HCT116 (cell line): Measurements from ENCODE around the gene ZMYM2. TPM values are rescaled to one million over a fixed set of nuclear protein-coding genes. Genes with fewer than 3 reads are reported as not detected.

ENCODE experiments used
- ATAC-seq: fragments of 200-7000 bp; cut with Tn5 transposase; 2 replicates; pipeline ENCODE4 v1.9.1; 2020; ENCODE audit warnings: mild to moderate bottlenecking, moderate library complexity
- BruUV-seq: library from RNA; stranded (reverse); fragments of 400-500 nt; replicated peaks from 2 replicates; lab custom pipeline; 2021; lab: Mats Ljungman, UMichigan
- CTCF ChIA-PET: fragments of 300-600 bp; sonication (Branson Sonifier 250); formaldehyde crosslinking; loops from one replicate; lab custom pipeline; 2021; ENCODE audit warnings: antibody characterized with exemption; lab: Charles Lee
- POLR2A ChIA-PET: fragments of 300-600, 350-600 bp; sonication (Branson Sonifier 250); formaldehyde crosslinking; loops from one replicate; lab custom pipeline; 2021; ENCODE audit warnings: antibody characterized with exemption; lab: Charles Lee
- RAD21 ChIA-PET, 2 experiments: fragments of 300-600 bp; sonication (Branson Sonifier 250); formaldehyde crosslinking; loops; one replicate each; lab custom pipeline; 2023; ENCODE audit warnings: low total read pairs in 2 of 2; ENCODE audit not compliant: uncharacterized antibody in 2 of 2, unreplicated experiment in 2 of 2, low non-redundant PET in 1 of 2; lab: Charles Lee
- DNase-seq: peaks from one replicate; pipeline ENCODE4 v3.0.0-alpha.2; 2010; ENCODE audit warnings: low read depth, low spot score
- H2AFZ ChIP-seq: fragments of 200-600 bp; shearing (Covaris generic), sonication (generic); 2 replicates; pipeline ENCODE4 v1.6.1; 2017; ENCODE audit warnings: low read depth, mixed run types, mixed read lengths, antibody characterized with exemption, low read length; ENCODE audit not compliant: poor library complexity, severe bottlenecking
- H3K27ac ChIP-seq: 2 replicates; pipeline ENCODE4 v1.5.1; 2012; ENCODE audit warnings: low read depth, low read length
- H3K27me3 ChIP-seq: fragments of 200-600 bp; sonication (generic); 2 replicates; pipeline ENCODE4 v1.6.1; 2016; ENCODE audit warnings: mixed run types, low read length, mixed read lengths; ENCODE audit not compliant: insufficient read depth
- H3K36me3 ChIP-seq, 2 experiments: fragments of 200-500 bp in 1 of 2; fragments of 200-600 bp in 1 of 2; sonication (Bioruptor generic) in 1 of 2; sonication (generic) in 1 of 2; 2 replicates each; pipeline versions ENCODE4 v1.5.1 to v1.6.1; 2014 to 2016; ENCODE audit warnings: low read length in 2 of 2, inconsistent platforms in 1 of 2, mixed read lengths in 1 of 2, mixed run types in 1 of 2; ENCODE audit not compliant: insufficient read depth in 2 of 2, control insufficient read depth in 1 of 2
- H3K4me1 ChIP-seq, 2 experiments: fragments of 200-600 bp in 1 of 2; sonication (generic) in 1 of 2; 2 replicates each; pipeline versions ENCODE4 v1.5.1 to v1.6.1; 2012 to 2017; ENCODE audit warnings: low read length in 2 of 2, inconsistent platforms in 1 of 2, mild to moderate bottlenecking in 1 of 2, mixed read lengths in 1 of 2, mixed run types in 1 of 2, moderate library complexity in 1 of 2; ENCODE audit not compliant: insufficient read depth in 2 of 2, control insufficient read depth in 1 of 2
- H3K4me2 ChIP-seq: fragments of 200-600 bp; sonication (generic); 2 replicates; pipeline ENCODE4 v1.6.1; 2017; ENCODE audit warnings: mixed run types, low read length, mixed read lengths
- H3K4me3 ChIP-seq, 2 experiments: fragments of 200-600 bp in 1 of 2; sonication (generic) in 1 of 2; replicated peaks in 1 of 2; 2 replicates each; pipeline ENCODE4 v1.5.1; 2011 to 2016; ENCODE audit warnings: low read length in 2 of 2, control low read depth in 1 of 2, low read depth in 1 of 2, mild to moderate bottlenecking in 1 of 2, mixed read lengths in 1 of 2, mixed run types in 1 of 2
- H3K79me2 ChIP-seq: fragments of 200-600 bp; sonication (generic); 2 replicates; pipeline ENCODE4 v1.6.1; 2017; ENCODE audit warnings: mild to moderate bottlenecking, mixed run types, low read length, moderate library complexity, mixed read lengths; ENCODE audit not compliant: insufficient read depth
- H3K9ac ChIP-seq: fragments of 200-600 bp; sonication (generic); 2 replicates; pipeline ENCODE4 v1.6.1; 2016; ENCODE audit warnings: low read length, mixed read lengths
- H3K9me2 ChIP-seq: fragments of 200-600 bp; sonication (generic), shearing (Covaris generic); 2 replicates; pipeline ENCODE4 v1.6.1; 2017; ENCODE audit warnings: mixed run types, mild to moderate bottlenecking, moderate library complexity; ENCODE audit not compliant: insufficient read depth
- H3K9me3 ChIP-seq, 2 experiments: fragments of 200-500 bp in 1 of 2; fragments of 200-600 bp in 1 of 2; sonication (Bioruptor generic) in 1 of 2; sonication (generic) in 1 of 2; 2 replicates each; pipeline ENCODE4 v1.6.1; 2014 to 2017; ENCODE audit warnings: low read length in 2 of 2, mixed read lengths in 2 of 2, inconsistent platforms in 1 of 2, low read depth in 1 of 2, mild to moderate bottlenecking in 1 of 2, mixed run types in 1 of 2, moderate library complexity in 1 of 2; ENCODE audit not compliant: control insufficient read depth in 1 of 2, insufficient read depth in 1 of 2
- H4K20me1 ChIP-seq: fragments of 200-600 bp; sonication (generic), shearing (Covaris generic); 2 replicates; pipeline ENCODE4 v1.6.1; 2017; ENCODE audit warnings: mixed run types, mild to moderate bottlenecking, moderate library complexity; ENCODE audit not compliant: insufficient read depth
- CBX3 ChIP-seq: IDR thresholded peaks from 2 replicates; pipeline ENCODE4 v1.6.1; 2012; ENCODE audit warnings: low read depth
- EZH2phosphoT487 ChIP-seq: fragments of 200-600 bp; IDR thresholded peaks from 2 replicates; pipeline ENCODE4 v1.6.1; 2018; ENCODE audit warnings: antibody characterized with exemption, borderline replicate concordance
- POLR2AphosphoS5 ChIP-seq: IDR thresholded peaks from 2 replicates; pipeline ENCODE4 v1.6.1; 2011; ENCODE audit warnings: mild to moderate bottlenecking, low read depth, low read length, moderate library complexity
- RAD21 ChIP-seq: IDR thresholded peaks from 2 replicates; pipeline ENCODE4 v1.6.1; 2012; ENCODE audit warnings: low read depth, mild to moderate bottlenecking
- SIN3A ChIP-seq: IDR thresholded peaks from 2 replicates; pipeline ENCODE4 v1.6.1; 2012; ENCODE audit warnings: low read depth
- intact Hi-C: fragments of 100-400 bp; cut with micrococcal nuclease; formaldehyde crosslinking; loops from 2 replicates; pipeline ENCODE4 v1.10.0; 2022
- total RNA-seq: library from RNA; stranded (reverse); gene quantifications from one replicate; pipeline ENCODE4 v1.2.1, GENCODE V29; 2021; ENCODE audit not compliant: unreplicated experiment
- TF ChIP-seq, protein P1 (sequence below), 3 experiments: fragments of 200-600 bp in 1 of 3; sonication (generic) in 1 of 3; IDR thresholded peaks in 2 of 3; conservative IDR thresholded peaks in 1 of 3; 2 replicates each; pipeline ENCODE4 v1.5.1; 2012 to 2017; ENCODE audit warnings: low read depth in 2 of 3, low read length in 2 of 3, antibody characterized with exemption in 1 of 3, borderline replicate concordance in 1 of 3, control low read depth in 1 of 3, mild to moderate bottlenecking in 1 of 3, mixed read lengths in 1 of 3, mixed run types in 1 of 3, moderate library complexity in 1 of 3; ENCODE audit not compliant: insufficient read depth in 1 of 3
- TF ChIP-seq, protein P2 (sequence below): IDR thresholded peaks from 2 replicates; pipeline ENCODE4 v1.6.1; 2011; ENCODE audit warnings: mild to moderate bottlenecking, low read length, moderate library complexity; ENCODE audit not compliant: insufficient replicate concordance; ENCODE audit errors: extremely low read depth

Gene ZMYM2
- total RNA-seq, 1 experiment from 2014 or later, result 53.0 TPM

GRCh38 chr13:20057963-20058362 lies 99.4 kb downstream of the ZMYM2 start:
- Histone ChIP-seq H3K9ac (no peak overlapping the region), H3K27ac (no peak overlapping the region), H4K20me1 (no peaks in the 10 kb centered on the region), H2AFZ (no peak overlapping the region), H3K9me2 (no peaks in the 10 kb centered on the region), H3K9me3 (no peaks in the 10 kb centered on the region), H3K4me2 (no peak overlapping the region), H3K4me1 (no peaks in the 10 kb centered on the region), H3K79me2 (no peaks in the 10 kb centered on the region), H3K36me3 (peaks cover 16 to 35% of the 10 kb centered on the region in 2 experiments)
- intact Hi-C loops, result loop anchor here (5.0 kb wide), 1 partner anchor 104 kb away; the partner anchor contains the start of gene GJA3
- RAD21 ChIA-PET, result no interaction called here
- no TSS peak for BruUV-seq
- TF ChIP-seq EZH2phosphoT487 (no peak), SIN3A (no peak), CBX3 (no peak), POLR2AphosphoS5 (no peak), RAD21 (peak; percentile 14; the same call in 1 of the 2 replicates)
- TF ChIP-seq, protein P1, sequence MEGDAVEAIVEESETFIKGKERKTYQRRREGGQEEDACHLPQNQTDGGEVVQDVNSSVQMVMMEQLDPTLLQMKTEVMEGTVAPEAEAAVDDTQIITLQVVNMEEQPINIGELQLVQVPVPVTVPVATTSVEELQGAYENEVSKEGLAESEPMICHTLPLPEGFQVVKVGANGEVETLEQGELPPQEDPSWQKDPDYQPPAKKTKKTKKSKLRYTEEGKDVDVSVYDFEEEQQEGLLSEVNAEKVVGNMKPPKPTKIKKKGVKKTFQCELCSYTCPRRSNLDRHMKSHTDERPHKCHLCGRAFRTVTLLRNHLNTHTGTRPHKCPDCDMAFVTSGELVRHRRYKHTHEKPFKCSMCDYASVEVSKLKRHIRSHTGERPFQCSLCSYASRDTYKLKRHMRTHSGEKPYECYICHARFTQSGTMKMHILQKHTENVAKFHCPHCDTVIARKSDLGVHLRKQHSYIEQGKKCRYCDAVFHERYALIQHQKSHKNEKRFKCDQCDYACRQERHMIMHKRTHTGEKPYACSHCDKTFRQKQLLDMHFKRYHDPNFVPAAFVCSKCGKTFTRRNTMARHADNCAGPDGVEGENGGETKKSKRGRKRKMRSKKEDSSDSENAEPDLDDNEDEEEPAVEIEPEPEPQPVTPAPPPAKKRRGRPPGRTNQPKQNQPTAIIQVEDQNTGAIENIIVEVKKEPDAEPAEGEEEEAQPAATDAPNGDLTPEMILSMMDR (IDR thresholded peaks at IDR 0.05 in 2 of 3, conservative IDR thresholded peaks at IDR 0.05 in 1 of 3; ENCODE audit: borderline replicate concordance in 1 of 3, insufficient read depth in 1 of 3, low read depth in 2 of 3, low read length in 2 of 3), result 0 out of 6 replicates have a peak, but pooled peaks of 1 of the 3 experiments have one; percentile 17
- TF ChIP-seq, protein P2, sequence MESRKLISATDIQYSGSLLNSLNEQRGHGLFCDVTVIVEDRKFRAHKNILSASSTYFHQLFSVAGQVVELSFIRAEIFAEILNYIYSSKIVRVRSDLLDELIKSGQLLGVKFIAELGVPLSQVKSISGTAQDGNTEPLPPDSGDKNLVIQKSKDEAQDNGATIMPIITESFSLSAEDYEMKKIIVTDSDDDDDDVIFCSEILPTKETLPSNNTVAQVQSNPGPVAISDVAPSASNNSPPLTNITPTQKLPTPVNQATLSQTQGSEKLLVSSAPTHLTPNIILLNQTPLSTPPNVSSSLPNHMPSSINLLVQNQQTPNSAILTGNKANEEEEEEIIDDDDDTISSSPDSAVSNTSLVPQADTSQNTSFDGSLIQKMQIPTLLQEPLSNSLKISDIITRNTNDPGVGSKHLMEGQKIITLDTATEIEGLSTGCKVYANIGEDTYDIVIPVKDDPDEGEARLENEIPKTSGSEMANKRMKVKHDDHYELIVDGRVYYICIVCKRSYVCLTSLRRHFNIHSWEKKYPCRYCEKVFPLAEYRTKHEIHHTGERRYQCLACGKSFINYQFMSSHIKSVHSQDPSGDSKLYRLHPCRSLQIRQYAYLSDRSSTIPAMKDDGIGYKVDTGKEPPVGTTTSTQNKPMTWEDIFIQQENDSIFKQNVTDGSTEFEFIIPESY, result no peak
- TF ChIP-seq, all 23 proteins: peak for 2
- Histone ChIP-seq H3K4me3 (no peak overlapping the region), H3K27me3 (no peaks in the 10 kb centered on the region)
- POLR2A ChIA-PET, result no interaction called here
- CTCF ChIA-PET, result no interaction called here
- no peak for ATAC-seq
- no peak for DNase-seq
